GM12891 (cell line): ENCODE results near the gene PGAM2.

ENCODE experiments used
- PAX5 ChIP-seq: IDR thresholded peaks from 2 replicates; pipeline ENCODE4 v1.6.1; 2011; ENCODE audit warnings: low read length, moderate library complexity, mild to moderate bottlenecking; ENCODE audit not compliant: insufficient read depth, severe bottlenecking
- POLR2A ChIP-seq: IDR thresholded peaks from 2 replicates; pipeline ENCODE4 v1.6.1; 2011; ENCODE audit warnings: low read depth, low read length, control low read depth
- POLR2AphosphoS5 ChIP-seq: IDR thresholded peaks from 2 replicates; pipeline ENCODE4 v1.6.1; 2011; ENCODE audit warnings: low read depth, low read length, control low read depth
- SPI1 ChIP-seq: IDR thresholded peaks from 2 replicates; pipeline ENCODE4 v1.6.1; 2011; ENCODE audit warnings: low read depth, low read length, control low read depth

GRCh38 chr7:44101303-44101965 lies 36.1 kb upstream of the PGAM2 start:
- TF ChIP-seq POLR2A (no peak), POLR2AphosphoS5 (no peak), PAX5 (no peak), SPI1 (no peak)
